ENCODE results near the gene ZNF566.

The ZNF566 gene

DNA sequence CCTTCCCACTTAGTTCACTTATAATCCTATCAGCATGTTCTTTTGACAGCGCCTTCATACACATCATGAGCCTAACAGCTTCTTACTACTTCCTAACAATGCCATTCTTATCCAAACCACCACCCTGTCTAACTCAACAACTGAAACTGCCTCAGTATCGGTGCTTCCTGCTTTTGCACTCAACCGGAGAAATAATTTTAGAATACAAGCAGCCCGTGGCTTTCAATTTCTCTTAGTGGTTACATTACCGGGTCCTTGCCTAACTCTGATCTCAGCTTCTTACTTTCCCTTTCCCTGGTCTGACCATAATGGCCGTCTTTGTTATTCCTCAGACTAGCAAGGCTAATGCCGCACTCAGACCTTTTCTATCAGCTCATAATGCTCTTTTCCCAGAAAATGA lies 87.9 kb downstream of the ZNF566 start:
- no peak for ATAC-seq
- no peak for TF ChIP-seq ZFP3 (CRISPR knock-in tag; IDR thresholded peaks at IDR 0.05)
- TF ChIP-seq, protein P1, sequence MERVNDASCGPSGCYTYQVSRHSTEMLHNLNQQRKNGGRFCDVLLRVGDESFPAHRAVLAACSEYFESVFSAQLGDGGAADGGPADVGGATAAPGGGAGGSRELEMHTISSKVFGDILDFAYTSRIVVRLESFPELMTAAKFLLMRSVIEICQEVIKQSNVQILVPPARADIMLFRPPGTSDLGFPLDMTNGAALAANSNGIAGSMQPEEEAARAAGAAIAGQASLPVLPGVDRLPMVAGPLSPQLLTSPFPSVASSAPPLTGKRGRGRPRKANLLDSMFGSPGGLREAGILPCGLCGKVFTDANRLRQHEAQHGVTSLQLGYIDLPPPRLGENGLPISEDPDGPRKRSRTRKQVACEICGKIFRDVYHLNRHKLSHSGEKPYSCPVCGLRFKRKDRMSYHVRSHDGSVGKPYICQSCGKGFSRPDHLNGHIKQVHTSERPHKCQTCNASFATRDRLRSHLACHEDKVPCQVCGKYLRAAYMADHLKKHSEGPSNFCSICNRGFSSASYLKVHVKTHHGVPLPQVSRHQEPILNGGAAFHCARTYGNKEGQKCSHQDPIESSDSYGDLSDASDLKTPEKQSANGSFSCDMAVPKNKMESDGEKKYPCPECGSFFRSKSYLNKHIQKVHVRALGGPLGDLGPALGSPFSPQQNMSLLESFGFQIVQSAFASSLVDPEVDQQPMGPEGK (CRISPR knock-in tag; IDR thresholded peaks at IDR 0.05; ENCODE audit: borderline replicate concordance), result no peak

DNA sequence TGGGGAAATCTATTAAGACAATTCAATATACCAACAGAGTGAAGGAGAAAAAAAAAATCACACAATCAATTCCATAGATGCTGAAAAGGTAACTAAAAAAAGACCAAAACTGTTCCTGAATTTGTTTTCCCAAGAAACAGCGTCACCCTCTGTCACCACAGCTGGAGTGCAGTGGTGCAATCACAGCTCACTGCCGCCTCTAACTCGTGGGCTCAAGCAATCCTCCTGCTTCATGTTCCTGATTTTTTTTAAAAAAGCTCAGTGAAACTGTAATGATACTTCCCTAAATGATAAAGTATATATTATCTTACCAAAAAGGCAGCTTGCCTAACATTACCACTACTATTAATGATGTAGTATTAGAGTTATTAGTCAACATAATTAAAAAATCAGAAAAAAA lies 90.8 kb downstream of the ZNF566 start:
- TF ChIP-seq CSRNP3 (CRISPR knock-in tag; IDR thresholded peaks at IDR 0.05), result no peak
- TF ChIP-seq, protein P1 (CRISPR knock-in tag; IDR thresholded peaks at IDR 0.05; ENCODE audit: borderline replicate concordance), result no peak
- no peak for TF ChIP-seq ISL1 (CRISPR knock-in tag; IDR thresholded peaks at IDR 0.05)
- no peak for TF ChIP-seq ZNF70 (CRISPR knock-in tag; IDR thresholded peaks at IDR 0.05)
- TF ChIP-seq SNAI2 (CRISPR knock-in tag; IDR thresholded peaks at IDR 0.05), result no peak
- TF ChIP-seq RARB (CRISPR knock-in tag; IDR thresholded peaks at IDR 0.05), result no peak
- TF ChIP-seq TOX (CRISPR knock-in tag; IDR thresholded peaks at IDR 0.05; ENCODE audit: borderline replicate concordance), result no peak
- no peak for TF ChIP-seq ZNF565 (CRISPR knock-in tag; conservative IDR thresholded peaks at IDR 0.05; ENCODE audit: low read depth)
- TF ChIP-seq CSDC2 (CRISPR knock-in tag; IDR thresholded peaks at IDR 0.05), result no peak
- no peak for TF ChIP-seq CREB5 (CRISPR knock-in tag; IDR thresholded peaks at IDR 0.05; ENCODE audit: low read depth)
- TF ChIP-seq, protein P2, sequence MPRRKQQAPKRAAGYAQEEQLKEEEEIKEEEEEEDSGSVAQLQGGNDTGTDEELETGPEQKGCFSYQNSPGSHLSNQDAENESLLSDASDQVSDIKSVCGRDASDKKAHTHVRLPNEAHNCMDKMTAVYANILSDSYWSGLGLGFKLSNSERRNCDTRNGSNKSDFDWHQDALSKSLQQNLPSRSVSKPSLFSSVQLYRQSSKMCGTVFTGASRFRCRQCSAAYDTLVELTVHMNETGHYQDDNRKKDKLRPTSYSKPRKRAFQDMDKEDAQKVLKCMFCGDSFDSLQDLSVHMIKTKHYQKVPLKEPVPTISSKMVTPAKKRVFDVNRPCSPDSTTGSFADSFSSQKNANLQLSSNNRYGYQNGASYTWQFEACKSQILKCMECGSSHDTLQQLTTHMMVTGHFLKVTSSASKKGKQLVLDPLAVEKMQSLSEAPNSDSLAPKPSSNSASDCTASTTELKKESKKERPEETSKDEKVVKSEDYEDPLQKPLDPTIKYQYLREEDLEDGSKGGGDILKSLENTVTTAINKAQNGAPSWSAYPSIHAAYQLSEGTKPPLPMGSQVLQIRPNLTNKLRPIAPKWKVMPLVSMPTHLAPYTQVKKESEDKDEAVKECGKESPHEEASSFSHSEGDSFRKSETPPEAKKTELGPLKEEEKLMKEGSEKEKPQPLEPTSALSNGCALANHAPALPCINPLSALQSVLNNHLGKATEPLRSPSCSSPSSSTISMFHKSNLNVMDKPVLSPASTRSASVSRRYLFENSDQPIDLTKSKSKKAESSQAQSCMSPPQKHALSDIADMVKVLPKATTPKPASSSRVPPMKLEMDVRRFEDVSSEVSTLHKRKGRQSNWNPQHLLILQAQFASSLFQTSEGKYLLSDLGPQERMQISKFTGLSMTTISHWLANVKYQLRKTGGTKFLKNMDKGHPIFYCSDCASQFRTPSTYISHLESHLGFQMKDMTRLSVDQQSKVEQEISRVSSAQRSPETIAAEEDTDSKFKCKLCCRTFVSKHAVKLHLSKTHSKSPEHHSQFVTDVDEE (CRISPR knock-in tag; IDR thresholded peaks at IDR 0.05), result no peak
- TF ChIP-seq ZC3H10 (CRISPR knock-in tag; IDR thresholded peaks at IDR 0.05), result no peak
- ATAC-seq, result no peak
